GM18498 (cell line): ENCODE results near the gene EIF4G2.
"Not testable (repeated sequence)": the region's sequence is repeated elsewhere in the genome, so short reads cannot be mapped to it uniquely, and the experiment has no call there.

Experiments
- ATAC-seq: cut with Tn5 transposase; IDR thresholded peaks from one replicate; pipeline ENCODE4 v1.9.1; 2021; ENCODE audit warnings: mild to moderate bottlenecking, moderate library complexity; ENCODE audit not compliant: unreplicated experiment

The EIF4G2 gene

DNA sequence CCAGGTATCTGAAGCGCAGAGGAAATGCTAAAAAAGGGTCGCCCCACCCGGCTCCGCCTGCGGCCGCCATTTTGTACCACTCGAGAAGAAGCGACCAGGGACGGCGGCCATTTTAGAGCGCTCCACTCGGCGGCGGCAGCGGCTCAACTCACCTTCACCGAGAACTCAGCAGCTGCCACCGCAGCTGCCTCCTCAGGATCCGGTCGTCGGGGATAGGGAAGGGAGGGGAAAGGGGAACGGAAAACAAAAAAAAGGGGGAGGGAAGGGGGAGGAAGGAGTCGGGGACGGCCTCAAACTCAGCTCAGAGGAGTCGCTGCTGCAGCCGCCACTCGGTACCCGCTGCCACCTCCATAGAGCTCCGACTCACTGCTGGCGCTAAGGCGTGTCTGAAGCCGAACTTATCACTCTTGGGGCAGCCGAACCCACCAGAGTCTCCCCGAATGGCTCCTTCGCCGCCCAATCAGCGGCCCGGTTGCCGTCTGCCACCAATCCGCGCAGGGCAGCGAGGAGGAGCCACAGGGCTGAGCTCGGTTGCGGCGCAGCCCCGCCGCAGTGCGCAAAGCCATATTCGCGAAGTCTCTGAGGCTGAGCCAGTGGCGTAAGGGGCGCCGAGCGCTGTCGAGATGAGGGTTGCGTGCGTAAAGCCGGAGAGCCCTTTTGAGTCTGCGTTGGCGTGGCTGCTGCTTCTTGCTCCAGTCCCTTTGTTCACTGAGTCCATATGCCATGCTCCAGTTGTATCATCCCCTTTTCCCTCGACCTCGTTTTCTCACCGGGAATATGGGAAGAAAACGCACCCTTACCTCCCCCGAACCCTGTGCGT, at the start of gene EIF4G2:
TSS of gene EIF4G2 (minus strand) at position 374 of the 820 bp plus-strand sequence.
- ATAC-seq, result peak; percentile 91

DNA sequence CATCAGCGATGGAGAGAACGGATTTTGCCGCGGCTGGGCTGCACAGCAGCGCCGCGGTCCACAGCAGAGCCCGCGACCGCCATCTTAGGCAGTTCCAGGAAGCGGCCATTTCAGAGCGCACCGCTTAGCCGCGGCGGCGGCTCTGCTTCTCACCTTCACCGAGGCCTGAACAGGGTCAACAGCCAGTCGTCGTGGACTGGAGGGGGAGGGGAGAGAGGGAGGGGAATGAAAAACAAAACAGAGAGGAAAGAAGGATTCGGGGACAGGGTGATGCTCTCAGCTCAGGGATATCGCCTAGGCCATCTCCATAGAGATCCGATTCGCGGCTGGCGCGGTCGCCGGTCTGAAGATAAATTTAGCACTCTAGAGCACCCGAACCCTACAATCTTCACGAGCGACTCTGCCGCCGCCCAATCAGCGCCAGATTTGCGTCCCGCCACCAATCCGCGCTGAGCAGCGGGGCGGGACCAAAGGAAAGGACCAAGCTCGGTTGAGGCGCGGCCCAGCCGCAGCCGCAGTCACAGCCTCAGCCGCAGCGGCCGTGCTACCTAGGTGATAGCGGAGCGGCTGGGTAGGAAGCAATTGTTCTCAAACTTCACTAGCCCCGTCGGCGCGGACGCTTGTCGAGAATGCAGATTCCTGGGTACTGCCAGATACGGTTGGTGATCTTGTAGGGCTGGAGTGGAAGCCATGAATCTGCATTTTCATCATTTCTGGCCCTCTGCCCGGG, 49.1 kb upstream of the EIF4G2 start, which contains the start of gene ZBED5:
TSS of gene ZBED5 (minus strand) at position 345 of the 730 bp plus-strand sequence. CDS start 3,108 bp downstream, outside the sequence.
- peak; percentile 91 for ATAC-seq

DNA sequence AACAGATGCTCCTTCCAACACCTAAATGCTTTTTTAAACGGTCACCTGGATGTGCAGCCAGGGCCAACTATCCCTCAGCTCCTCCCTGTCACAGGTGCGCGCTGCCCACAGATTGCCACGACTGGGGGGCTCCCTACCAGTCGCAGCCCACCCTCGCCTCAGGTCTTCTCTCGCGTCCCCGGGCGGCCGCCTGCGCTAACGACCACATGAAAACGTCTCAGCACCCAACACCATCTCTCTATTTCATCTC, 48.7 kb upstream of the EIF4G2 start:
- ATAC-seq, result peak; percentile 23

DNA sequence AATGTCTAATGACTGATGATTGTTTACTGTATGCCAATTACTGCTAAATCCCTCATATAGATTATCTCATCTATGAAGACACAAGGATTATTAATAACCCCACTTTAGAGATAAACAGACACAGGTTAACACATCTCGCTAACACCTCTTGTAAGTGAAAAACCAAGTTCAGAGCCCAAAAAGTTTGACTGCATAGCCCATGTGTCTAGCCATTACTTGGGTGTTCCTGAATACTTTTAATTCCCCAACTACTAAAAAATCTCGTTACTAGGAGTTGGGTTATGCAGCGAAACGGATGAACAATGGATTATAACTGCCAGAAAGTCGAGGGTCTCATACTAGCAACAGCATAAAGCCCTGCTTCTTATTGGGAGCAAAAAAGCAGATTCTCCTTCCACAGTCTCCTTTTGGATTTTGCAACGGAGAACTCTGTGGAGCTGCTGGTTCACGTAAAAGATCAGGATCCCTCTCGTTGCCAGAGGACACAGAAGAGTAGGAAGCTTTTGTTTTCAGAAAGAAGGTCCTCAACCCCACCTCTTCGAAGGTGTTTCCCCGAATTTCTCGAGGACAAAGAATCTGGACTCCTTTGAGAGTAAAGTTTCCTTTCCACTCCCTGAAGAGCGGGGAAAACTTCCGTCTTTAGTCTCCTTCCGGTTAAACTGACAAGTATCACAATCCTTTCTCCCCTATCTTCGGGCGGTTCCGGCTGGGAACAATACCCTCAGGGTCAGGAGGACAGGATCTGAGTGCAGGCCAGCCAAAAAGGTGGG, 48.1 kb upstream of the EIF4G2 start:
- peak; percentile 1 for ATAC-seq

DNA sequence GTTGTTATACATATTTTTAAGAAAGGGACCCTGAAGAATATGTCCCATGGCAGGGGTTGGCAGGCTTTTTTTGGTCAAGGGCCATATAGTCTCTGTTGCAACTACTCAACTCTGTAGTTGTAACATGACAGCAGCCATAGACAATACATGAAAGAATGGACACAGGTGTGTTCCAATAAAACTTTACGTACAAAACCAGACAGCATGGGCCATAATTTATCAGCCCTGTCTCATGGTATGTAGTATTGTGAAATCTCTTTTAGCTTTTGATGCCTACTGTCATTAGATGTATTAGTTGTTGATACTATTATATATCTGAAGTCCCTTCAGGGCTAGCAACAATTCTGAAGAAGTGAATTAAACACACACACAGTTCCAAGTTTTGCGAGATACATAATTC, 46.6 kb upstream of the EIF4G2 start:
- no peak for ATAC-seq

DNA sequence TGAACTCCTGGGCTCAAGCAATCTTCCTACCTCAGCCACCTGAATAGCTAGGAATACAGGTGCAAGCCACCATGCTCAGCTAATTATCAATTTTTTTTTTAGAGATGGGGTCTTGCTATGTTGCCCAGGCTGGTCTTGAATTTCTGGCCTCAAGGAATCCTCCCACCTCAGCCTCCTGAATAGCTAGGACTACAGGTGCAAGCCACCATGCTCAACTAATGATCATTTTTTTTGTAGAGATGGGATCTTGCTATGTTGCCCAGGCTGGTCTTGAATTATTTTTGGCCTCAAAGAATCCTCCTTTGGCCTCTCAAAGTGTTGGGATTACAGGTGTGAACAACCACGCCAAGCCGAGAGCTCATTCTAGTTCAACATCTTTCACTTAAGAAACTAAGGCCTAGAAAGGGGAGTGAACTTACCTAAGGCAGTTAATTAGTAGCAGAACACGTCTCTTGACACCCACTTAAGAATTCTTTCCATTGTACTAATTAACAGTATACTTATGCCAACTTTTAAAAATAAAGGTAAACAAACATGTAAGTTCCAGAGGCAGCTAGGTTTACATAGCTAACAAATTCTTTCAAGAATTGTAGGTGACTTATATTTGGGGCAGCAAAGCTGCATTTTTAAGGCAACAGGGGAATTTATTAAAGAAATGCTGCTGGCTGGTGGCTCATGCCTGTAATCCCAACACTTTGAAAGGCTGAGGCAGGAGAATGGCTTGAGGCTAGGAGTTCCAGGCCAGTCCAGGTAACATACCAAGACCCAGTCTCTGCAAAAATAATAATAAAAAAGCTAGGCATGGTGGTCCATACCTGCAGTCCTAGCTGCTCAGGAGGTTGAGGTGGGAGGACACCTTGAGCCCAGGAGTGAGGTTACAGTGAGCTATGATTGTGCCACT, 39.5 kb upstream of the EIF4G2 start:
- no peak for ATAC-seq

DNA sequence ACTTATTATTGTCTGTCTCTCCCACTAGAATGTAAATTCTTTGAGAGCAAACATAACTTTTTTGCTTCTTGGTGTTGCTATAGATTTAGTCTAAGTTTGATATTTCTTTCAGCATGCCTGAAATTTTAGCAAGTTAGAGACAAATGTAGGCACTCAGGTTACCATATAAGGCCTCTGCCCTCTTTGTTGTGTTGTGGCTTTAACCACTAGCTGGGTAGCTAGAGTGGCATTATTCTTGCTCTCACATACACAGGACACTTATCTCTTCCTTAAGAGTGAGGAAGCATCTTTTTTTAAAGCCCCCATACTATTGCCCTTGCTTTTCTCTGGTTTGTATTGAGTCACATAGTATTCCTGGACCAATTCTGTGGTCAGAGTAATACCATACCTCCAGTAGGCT, 37.9 kb upstream of the EIF4G2 start:
- no peak for ATAC-seq

DNA sequence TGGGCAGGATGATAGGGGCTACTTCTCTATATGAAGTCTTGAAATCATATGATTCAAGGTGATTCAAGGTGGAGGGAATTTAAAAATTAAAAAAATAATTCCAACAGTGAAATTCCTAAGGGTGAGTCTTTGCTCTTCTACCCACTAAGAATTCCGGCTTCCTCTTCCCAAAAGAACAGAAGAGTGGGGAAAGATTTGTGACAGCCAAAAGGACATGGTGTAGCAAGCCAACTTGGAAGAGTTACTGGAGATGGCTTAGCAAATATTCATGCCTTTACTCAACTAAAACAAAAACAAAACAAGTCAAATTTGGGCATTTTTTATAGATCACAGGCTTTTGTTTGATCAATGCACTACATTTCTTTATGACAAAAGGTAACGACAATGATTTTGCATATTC, 36.9 kb upstream of the EIF4G2 start:
- no peak for ATAC-seq

DNA sequence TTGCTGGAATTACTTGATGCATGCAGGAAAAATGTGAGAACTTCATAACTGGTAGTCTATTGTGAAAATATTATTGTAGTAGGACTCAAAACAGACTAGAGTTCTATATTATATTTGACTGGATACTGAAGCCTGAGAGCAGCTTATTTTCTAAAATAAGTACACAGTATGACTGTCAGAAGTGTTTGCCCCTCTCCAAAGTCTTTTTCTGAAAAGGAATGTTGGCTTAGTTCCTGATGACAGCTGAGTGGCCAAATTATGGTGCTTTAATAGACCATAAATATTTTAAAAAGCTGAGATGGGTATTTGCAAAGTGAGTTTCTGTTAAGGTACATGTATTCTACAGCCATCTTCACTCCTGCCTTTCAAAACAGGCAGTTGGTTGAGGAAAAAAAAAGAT, 36.1 kb upstream of the EIF4G2 start:
- no peak for ATAC-seq

DNA sequence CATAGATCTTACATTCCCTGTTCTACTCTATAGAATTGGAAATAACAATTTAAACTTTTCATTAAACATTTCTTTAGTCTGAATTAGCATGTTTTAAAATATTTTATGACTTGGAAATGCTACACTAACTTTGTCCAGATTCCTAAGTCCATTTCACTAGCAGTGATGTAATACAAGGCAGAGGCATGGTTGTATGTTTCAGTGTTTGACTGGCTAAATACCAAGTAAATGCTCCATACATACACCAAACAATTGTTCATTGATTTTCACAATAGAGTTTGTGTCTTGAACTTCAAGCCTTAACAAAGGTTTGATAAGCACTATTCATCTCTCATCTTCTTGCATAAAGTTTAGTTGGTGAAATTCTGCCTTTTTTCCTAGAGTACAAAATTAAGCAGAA, 35.6 kb upstream of the EIF4G2 start:
- no peak for ATAC-seq

DNA sequence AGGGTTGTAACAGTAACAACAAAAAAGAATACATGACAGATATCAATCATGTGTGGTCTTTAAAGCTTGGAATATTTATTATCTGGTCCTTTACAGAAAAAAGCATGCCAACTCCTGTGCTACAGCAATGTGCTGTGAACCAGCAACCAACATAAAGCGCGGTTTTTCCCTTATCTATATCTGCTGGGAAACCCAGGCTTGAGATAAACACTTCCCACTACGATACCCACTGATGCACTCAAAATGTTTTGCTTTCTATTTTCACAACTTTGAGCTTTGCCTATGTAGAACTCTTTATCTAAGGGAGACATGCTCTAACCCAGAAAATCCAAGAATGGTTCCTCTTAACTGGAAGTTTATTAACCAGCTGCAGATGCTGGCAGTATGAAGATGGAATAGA, 30.2 kb upstream of the EIF4G2 start:
- no peak for ATAC-seq

DNA sequence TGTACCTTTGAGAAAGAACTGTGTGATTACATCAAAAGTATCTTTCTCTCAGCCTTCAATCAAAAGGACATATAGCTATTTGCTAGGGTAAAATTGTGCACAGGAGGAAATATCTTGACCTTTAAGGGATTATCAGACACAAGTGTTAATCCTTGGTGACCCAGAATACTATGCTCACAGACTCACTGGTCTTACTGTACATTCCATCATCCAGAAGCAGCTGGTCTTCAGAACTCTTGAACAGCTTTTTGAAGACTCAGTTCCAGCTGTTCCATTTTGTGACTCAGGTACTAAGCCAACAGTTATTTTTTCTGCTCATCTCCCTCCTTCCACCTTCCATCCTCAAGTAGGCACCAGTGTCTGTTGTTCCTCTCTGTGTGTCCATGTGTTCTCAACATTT, 29.4 kb upstream of the EIF4G2 start:
- ATAC-seq, result no peak

DNA sequence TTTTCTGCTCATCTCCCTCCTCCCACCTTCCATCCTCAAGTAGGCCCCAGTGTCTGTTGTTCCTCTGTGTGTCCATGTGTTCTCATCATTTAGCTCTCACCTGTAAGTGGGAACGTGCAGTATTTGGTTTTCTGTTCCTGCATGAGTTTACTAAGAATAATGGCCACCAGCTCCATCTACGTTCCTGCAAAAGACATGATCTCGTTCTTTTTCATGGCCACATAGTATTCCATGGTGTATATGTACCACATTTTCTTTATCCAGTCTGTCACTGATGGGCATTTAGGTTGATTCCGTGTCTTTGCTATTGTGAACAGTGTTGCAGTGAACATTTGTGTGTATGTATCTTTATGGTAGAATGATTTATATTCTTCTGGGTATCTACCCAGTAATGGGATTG, 28.2 kb upstream of the EIF4G2 start:
- ATAC-seq, result not testable (repeated sequence)

DNA sequence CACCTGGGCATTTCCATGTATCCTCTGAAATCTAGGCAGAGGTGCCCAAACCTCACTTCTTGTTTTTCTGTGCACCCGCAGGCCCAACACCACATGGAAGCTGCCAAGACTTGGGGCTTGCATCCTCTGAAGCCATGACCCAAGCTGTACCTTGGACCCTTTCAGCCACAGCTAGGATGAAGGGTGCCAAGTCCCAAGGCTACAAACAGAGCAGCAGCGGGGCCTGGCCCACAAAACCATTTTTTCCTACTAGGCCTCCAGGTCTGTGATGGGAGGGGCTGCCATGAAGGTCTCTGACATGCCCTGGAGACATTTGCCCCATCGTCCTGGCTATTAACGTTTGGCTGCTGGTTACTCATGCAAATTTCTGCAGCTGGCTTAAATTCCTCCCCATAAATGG, 20.4 kb upstream of the EIF4G2 start:
- no peak for ATAC-seq

DNA sequence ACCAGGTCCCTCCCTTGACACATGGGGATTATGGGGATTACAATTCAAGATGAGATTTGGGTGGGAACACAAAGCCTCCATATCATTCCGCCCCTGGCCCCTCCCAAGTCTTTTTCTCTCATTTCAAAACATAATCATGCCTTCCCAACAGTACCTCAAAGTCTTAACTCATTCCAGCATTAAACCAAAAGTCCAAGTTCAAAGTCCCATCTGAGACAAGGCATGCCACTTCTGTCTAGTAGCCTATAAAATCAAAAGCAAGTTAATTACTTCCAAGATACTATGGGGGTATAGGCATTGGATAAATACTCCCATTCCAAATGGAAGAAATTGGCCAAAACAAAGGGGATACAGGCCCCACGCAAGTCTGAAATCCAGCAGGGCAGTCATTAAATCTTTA, 19.7 kb upstream of the EIF4G2 start:
- no peak for ATAC-seq

DNA sequence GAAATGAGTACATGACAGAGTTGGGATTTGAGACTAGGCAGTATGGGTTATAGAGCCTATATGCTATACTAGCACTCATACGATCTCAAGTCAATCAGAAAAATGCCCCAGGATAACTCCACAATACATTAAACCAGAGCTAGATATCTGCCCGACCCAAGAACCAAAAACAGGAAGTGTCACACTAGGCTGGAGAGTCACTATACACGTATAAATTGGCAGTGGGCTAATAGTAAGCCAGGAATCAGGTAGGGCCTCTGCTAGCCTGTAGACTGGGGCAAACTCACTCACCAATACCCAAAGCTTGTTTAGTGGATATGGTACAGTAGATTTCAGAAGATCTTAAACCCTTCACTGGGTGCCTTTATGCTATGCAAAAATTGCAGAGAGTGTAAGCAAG, 16.2 kb upstream of the EIF4G2 start:
- peak; percentile 79 for ATAC-seq

DNA sequence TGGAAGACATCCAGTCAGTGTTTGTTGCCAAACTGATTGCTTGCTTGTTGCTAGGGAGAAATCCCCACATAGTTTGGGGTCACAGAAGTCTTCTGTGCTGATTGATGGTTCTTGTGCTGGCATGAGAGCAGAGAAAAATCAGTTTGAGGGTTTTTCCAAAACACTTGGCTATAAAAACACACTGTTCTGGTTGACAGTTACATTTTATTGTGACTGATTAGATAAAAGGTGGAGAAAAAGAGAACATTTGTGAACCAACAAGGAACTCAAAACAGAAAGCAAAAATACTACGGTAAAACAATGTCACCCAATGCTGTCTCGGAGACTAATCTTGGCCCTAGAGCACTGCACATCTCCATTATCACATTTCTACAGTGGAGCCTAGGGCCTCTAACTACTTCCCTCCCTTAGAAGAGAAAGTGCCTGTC, 14.4 kb upstream of the EIF4G2 start:
- ATAC-seq, result no peak

DNA sequence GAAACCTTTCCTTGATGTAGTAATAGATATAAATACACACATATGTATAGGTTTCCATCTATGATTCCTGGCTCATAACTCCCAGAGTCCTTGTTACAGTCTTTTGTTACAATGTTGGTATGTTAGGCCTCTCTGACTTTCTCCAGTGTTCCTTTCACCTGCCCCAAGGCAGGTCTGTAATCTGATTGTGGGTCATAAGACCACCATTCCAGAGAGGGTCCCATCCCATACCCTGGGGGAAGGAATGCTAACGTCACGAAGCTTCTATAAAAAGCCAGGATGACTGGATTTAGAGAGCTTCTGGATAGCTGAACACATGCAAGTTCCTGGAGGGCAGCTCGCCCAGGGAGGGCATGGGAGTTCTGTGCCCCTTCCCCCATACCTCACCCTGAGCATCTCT, 13.8 kb upstream of the EIF4G2 start:
- not testable (repeated sequence) for ATAC-seq

DNA sequence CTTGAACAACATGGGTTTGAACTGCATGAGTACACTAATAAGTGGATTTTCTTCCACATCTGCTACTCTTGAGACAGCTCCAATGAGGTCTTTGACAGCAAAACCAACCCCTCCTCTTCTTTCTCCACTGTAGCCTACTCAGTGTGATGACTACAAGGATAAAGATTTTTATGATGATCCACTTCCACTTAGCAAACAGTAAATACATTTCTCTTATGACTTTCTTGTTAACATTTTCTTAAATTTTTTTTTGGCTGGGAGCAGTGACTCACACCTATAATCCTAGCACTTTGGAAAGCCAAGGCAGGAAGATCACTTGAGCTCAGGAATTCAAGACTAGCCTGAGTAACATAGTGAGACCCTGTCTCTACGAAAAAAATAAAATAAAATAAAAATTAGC, 9.9 kb upstream of the EIF4G2 start:
- no peak for ATAC-seq

DNA sequence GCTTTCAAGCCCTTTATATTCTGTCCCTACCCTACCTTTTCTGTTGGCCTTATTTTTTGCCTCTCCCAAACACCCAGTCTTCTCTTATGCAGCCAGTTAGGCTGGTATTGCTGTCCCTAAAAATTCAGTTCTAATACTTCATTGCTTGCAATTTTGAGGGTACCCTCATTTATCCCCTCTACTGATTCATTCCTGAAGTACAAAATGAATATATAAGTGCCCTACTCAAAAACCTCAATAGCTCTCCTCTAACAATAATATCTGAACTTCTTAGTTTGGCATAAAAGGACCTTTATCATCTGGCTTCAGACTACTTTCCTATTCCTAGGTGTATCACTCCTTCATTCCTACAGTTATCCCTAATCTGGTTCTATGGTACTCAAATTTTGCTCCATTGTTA, 5.2 kb upstream of the EIF4G2 start:
- ATAC-seq, result no peak
